ENCODE data around the gene AGBL1.

DNA sequence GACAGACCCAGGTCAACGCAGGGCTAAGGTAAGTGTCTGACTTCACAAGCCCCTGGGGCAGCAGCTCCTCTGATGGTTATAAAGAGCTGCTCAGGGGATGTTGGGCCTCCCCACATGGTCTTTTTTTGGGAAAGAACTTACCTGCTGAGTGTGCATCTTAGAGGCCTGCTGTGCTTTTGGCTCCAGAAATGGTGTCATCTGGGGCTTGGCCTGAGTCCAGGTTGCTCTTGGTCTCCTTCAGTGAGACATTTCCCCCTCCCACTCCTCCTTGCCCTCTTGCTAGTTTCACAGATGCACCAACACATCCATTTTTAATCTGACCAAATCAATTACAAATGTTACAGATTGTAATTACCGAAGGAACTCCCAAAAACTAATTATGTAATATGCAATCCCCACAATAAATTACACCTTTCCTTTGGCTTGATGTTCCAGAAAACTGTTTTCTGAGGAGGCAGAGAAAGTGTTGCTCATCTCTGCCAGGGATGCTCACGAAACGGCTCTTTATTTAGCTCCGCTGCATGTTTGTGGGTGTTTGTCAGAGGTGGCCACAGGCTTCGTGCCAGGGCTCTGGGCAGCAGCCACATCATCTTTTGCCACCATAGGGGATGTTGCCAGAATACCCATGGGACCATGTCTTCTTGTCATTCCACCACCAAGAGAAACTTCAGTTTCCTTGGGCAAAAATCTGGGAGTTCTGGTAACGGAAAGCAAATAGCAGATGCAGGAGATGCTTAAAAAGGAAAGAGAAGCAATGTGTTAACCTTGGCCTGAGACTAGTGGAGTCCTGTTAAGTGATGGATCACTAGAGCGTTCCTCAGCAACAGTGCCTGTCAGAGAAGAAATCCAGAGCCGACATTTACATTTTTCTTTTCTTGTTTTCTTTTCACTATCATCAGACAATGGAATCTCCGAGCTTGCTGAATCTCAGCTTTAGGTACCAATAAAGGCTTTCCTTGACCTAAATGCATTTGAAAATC is 799.9 kb downstream of the AGBL1 start:
- TF ChIP-seq, protein P1, sequence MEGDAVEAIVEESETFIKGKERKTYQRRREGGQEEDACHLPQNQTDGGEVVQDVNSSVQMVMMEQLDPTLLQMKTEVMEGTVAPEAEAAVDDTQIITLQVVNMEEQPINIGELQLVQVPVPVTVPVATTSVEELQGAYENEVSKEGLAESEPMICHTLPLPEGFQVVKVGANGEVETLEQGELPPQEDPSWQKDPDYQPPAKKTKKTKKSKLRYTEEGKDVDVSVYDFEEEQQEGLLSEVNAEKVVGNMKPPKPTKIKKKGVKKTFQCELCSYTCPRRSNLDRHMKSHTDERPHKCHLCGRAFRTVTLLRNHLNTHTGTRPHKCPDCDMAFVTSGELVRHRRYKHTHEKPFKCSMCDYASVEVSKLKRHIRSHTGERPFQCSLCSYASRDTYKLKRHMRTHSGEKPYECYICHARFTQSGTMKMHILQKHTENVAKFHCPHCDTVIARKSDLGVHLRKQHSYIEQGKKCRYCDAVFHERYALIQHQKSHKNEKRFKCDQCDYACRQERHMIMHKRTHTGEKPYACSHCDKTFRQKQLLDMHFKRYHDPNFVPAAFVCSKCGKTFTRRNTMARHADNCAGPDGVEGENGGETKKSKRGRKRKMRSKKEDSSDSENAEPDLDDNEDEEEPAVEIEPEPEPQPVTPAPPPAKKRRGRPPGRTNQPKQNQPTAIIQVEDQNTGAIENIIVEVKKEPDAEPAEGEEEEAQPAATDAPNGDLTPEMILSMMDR (optimal IDR thresholded peaks at IDR 0.05 in 1 of 3, IDR thresholded peaks at IDR 0.05 in 1 of 3, conservative IDR thresholded peaks at IDR 0.05 in 1 of 3; ENCODE audit: extremely low read depth in 1 of 3, insufficient read depth in 2 of 3, low read length in 3 of 3) = no peak
- TF ChIP-seq EZH2 (IDR thresholded peaks at IDR 0.05; ENCODE audit: low read length) = no peak
